ENCODE measurements around the gene PHF24. TPM values are rescaled to one million over a fixed set of nuclear protein-coding genes. Genes with fewer than 3 reads are reported as not detected.

The PHF24 gene
- total and polyA plus RNA-seq, 9 donors, result 0.10 to 1.0 (median 0.36) TPM; not detected in 1

DNA sequence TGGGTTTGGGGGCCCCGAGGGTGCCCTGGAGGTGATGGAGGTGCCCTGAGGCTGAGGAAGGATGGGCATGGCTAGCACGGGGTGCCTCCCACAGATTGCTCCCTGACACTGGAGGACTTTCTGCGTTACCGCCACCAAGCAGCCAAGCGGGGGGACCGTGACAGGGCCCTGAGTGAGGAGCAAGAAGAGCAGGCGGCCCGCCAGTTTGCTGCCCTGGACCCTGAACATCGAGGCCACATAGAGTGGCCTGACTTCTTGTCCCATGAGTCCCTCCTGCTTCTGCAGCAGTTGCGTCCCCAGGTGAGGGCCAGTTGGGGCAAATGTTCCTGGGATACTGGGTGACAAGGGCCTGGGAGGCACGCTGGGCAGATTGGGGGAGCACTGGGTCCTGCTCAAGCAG is 18.4 kb downstream of the PHF24 start:
- intact Hi-C loops (cut with DNase I), result no loop called here
- Histone ChIP-seq H3K9me3 (no peaks in the 10 kb centered on the region), H3K4me3 (no peak overlapping the region), H3K27me3 (no peaks in the 10 kb centered on the region), H3K4me1 (ENCODE audit: insufficient read depth) (no peaks in the 10 kb centered on the region), H3K27ac (no peak overlapping the region), H3K36me3 (no peaks in the 10 kb centered on the region)
- TF ChIP-seq EP300 (IDR thresholded peaks at IDR 0.05) (no peak), CTCF (IDR thresholded peaks at IDR 0.05) (no peak), POLR2A (IDR thresholded peaks at IDR 0.05) (no peak)
- 83 to 92% (median 88%) methylated on average over 10 to 11 of the region's 11 CpGs for WGBS, 3 donors
- DNase-seq, result no peak

- DNase-seq, result no peak
- intact Hi-C loops (cut with DNase I), result no loop called here
Observed at GRCh38 chr9:34976992-34977391, 18.9 kb downstream of the PHF24 start.

DNA sequence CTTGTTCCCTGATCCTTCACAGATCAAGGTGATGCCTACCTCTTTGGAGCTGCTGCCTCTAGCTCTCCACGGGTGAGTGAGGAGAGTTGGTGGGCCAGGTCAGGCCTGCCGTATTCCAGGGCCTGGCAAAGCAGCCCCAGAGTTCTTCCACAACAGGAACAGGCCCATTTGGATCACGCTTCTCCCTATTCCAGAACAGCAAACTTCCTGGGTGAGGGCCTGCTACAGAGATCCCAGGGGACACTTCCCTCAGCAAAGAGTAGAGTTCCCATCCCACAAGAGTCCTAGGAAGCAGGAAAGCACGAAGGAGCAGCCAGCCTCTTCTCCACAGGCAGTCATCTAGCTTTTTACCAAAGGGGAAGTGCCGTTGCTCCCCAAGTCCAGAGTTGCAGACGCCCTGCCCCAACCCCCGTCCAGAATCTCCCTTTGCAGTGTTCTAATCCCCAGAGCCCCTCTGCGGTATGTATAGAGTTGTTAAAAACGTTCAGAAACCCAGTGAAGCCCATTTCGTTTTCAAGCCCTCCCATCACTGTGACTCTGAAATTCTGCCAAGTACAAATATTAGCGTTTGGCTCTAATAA is 22.2 kb downstream of the PHF24 start:
- H3K9me3 ChIP-seq, result no peaks in the 10 kb centered on the region
- intact Hi-C loops (cut with DNase I), result loop anchor here in 1 of 4 donors (10.0 kb wide), 1 partner anchor 85 kb away; a partner anchor contains a TSS

More at GRCh38 chr9:34976992-34977391, 18.9 kb downstream of the PHF24 start:
- no peak overlapping the region for H3K27ac ChIP-seq
- H3K36me3 ChIP-seq, result no peaks in the 10 kb centered on the region
- TF ChIP-seq CTCF (IDR thresholded peaks at IDR 0.05) (no peak), EP300 (IDR thresholded peaks at IDR 0.05) (no peak), POLR2A (IDR thresholded peaks at IDR 0.05) (no peak)
- H3K27me3 ChIP-seq, result no peaks in the 10 kb centered on the region
- H3K4me1 ChIP-seq (ENCODE audit: insufficient read depth), result no peaks in the 10 kb centered on the region
- no peak overlapping the region for H3K4me3 ChIP-seq
- no peaks in the 10 kb centered on the region for H3K9me3 ChIP-seq
- 83 to 92% (median 91%) methylated on average over 11 of the region's 11 CpGs for WGBS, 3 donors

GRCh38 chr9:34982361-34982760 is 24.3 kb downstream of the PHF24 start:
- 72 to 76% (median 74%) methylated on average over 7 of the region's 7 CpGs for WGBS, 3 donors
- intact Hi-C loops (cut with DNase I), result loop anchor here in 1 of 4 donors (10.0 kb wide), 1 partner anchor 88 kb away; a partner anchor contains a TSS

More for the DNA sequence above, 22.2 kb downstream of the PHF24 start:
- no peaks in the 10 kb centered on the region for H3K4me1 ChIP-seq (ENCODE audit: insufficient read depth)
- H3K27ac ChIP-seq, result no peak overlapping the region
- H3K36me3 ChIP-seq, result no peaks in the 10 kb centered on the region
- DNase-seq, result no peak
- no peak for TF ChIP-seq POLR2A (IDR thresholded peaks at IDR 0.05)
- TF ChIP-seq CTCF (IDR thresholded peaks at IDR 0.05), result no peak
- TF ChIP-seq EP300 (IDR thresholded peaks at IDR 0.05), result no peak
- WGBS, 3 donors, result 62 to 68% (median 65%) methylated on average over 10 to 11 of the region's 11 CpGs
- no peaks in the 10 kb centered on the region for H3K27me3 ChIP-seq
- no peak overlapping the region for H3K4me3 ChIP-seq

More at GRCh38 chr9:34982361-34982760, 24.3 kb downstream of the PHF24 start:
- no peak overlapping the region for H3K4me3 ChIP-seq
- H3K27ac ChIP-seq, result no peak overlapping the region
- H3K36me3 ChIP-seq, result no peaks in the 10 kb centered on the region
- no peaks in the 10 kb centered on the region for H3K9me3 ChIP-seq
- H3K27me3 ChIP-seq, result no peaks in the 10 kb centered on the region
- DNase-seq, result no peak
- H3K4me1 ChIP-seq (ENCODE audit: insufficient read depth), result no peaks in the 10 kb centered on the region
- TF ChIP-seq POLR2A (IDR thresholded peaks at IDR 0.05) (no peak), EP300 (IDR thresholded peaks at IDR 0.05) (no peak), CTCF (IDR thresholded peaks at IDR 0.05) (no peak)
